ENCODE data around the gene SCAP. TPM values are rescaled to one million over a fixed set of nuclear protein-coding genes. Genes with fewer than 3 reads are reported as not detected.
A peak's percentile ranks its signal among the peaks of the same experiment; 100 is the strongest.

The SCAP gene
- total RNA-seq, 1 donor from 2014 or later: 44.4 TPM

DNA sequence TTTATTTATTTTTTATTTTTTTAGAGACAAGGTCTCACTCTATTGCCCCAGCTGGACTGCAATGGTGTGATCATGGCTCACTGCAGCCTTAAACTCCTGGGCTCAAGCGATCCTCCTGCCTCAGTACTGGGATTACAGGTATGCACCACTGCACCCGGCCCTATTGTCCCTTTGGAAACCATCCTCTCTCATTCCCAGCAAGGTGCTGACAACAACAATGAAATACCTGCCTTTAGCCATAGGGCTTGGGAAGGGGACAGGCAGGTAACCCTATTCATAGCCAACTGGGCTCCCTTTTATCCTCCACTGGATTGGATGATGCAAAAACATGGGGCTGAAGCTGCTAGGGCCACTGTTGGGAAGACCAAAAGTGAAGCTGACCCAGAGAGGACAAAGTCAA lies 43.1 kb downstream of the SCAP start:
- DNase-seq (ENCODE audit: low read depth, low spot score): no peak

DNA sequence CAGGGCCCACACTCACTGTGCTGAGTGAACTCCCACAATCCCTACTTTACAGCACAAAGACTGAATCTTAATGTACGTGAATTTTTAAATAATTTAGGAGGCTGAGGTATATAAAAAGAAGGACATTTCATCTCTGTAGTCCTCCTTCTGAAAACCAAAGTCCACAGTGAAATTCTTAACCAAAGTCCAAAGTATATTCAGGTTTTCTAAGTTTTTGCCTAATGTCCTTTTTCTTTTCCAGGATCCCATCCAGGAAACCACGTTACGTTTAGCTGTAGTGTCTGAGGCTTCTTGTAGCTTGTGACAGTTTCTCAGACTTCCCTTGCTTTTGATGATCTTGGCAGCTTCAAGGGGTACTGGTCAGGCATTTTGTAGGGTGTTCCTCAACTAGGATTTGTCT lies 44.5 kb downstream of the SCAP start:
- DNase-seq (ENCODE audit: low read depth, low spot score): no peak

DNA sequence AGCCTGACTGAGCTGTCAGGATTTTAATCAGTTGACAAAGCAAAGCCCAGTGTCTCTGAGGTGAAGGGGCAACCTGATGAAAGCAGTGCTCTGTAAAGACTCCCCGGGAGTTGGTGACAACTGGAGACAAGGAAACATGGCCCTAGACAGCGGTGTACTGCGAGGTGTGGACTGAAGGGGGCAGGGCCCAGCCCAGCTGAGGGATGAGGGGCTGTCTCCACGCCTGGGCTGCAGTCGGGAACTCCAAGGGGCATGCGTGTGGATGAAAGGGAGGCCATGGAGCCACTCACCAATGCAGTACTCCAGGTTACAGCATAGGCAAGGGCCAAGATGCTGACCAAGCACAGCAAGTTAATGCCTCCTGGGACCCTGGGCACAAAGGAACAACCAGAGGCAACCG lies 45.1 kb downstream of the SCAP start:
- no peak for DNase-seq (ENCODE audit: low read depth, low spot score)

DNA sequence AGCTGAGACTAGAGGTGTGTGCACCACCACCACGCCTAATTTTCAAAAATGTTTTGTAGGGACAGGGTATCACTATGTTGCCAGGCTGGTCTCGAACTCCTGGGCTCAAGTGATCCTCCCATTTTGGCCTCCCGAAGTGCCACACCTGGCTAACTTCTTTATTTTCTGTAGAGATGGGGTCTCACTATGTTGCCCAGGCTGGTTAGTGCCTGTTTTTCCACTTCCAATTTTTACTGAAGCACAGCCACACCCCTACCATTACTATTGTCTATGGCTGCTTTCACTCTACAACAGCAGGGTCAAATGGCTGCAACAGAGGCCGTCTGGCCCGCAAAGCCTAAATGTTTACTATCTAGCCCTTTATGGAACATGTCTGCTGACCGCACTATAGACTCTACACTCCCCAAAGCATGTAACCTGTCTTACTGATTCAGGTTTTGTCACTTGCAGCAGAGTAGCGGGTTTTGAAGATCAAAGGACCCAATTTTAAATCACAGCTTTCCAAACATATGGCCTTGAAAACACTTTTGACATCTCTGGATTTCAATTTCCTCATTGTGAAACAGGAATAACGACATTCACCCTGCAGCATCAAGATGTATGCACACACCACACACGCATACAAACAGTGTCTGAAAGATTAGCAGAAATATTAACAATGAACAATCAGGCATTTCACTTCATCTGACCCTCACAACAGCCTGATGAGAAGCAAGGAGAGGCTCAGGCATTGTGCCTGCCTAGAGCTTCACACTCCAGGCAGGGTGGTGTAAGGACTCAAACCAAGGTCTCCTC lies 46.1 kb downstream of the SCAP start:
- DNase-seq (ENCODE audit: low read depth, low spot score): no peak

DNA sequence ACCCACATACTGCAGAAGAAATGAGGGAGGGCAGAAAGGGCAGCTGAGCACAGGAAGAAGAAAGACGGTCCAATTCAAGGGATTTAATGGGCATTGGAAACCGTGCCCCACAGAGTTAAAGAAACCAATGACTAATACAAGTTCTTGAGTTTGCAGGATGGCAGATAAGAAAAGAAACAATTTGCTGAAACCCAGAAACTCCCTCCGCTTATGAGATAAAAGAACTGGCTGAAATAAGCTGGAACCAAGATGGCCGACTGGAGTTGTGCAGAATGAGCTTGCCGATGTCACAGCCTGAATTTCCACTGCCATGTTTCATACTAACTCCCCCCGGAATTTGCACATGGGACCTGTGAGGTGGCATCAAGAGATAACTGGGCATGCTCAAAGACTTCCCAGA lies 47.1 kb downstream of the SCAP start:
- DNase-seq (ENCODE audit: low read depth, low spot score): no peak

DNA sequence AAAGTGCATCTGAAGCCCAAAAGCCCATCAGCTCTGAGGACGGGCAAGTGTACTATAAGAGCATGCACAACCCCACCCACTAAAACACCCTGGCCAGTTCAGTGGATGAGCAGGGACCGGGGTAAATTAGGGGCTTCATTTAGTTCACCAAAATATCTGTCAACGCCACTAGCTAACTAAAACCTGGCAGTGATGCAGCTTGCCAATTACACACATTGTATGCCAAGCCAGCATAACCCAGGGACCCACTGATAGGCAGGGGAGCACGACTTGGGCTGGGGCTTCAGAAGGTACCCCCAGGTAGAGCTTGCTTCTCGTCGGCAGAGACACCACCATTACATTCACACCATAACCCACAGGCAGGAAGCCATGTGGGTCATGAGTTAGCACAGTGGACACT lies 47.9 kb downstream of the SCAP start:
- DNase-seq (ENCODE audit: low read depth, low spot score): no peak

DNA sequence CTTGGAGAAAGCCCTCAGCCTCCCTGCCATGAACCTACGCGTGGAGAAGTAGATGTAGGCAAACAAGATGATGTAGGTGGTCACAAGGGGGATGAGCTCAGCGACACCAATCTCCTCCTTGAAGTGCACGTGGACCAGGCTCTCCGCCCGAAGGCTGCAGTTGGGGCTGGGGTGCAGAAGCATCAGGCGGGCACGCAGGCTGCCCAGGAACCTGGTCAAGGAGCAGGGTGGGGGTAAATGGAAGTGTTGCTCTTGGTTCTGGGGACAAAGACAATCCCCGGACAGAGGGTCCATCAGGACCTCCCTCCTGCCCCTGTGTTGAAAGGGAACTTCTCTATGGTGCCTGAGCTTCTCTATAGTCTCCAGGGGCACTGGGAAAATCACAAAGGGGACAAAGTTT lies 49.8 kb downstream of the SCAP start:
- no peak for DNase-seq (ENCODE audit: low read depth, low spot score)

DNA sequence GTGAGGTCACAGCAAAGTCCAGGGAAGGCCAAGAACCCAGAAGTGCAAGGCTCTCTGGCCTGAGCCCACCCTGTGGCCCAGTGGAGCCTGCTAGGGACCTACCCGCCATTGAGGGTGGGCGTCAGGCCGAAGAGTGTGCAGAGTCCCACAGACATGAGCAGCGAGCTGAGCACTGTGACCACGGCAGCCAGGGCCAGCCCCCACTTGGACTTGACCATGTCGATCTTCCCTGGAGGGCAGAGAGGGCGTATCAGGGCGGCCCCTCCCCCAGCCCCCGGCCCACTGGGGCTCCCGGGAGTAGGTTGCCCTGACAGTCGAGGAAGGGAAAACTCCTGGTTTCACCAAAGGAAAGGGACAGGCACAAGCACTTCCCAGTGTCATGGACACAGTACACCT lies 50.4 kb downstream of the SCAP start:
- no peak for DNase-seq (ENCODE audit: low read depth, low spot score)

DNA sequence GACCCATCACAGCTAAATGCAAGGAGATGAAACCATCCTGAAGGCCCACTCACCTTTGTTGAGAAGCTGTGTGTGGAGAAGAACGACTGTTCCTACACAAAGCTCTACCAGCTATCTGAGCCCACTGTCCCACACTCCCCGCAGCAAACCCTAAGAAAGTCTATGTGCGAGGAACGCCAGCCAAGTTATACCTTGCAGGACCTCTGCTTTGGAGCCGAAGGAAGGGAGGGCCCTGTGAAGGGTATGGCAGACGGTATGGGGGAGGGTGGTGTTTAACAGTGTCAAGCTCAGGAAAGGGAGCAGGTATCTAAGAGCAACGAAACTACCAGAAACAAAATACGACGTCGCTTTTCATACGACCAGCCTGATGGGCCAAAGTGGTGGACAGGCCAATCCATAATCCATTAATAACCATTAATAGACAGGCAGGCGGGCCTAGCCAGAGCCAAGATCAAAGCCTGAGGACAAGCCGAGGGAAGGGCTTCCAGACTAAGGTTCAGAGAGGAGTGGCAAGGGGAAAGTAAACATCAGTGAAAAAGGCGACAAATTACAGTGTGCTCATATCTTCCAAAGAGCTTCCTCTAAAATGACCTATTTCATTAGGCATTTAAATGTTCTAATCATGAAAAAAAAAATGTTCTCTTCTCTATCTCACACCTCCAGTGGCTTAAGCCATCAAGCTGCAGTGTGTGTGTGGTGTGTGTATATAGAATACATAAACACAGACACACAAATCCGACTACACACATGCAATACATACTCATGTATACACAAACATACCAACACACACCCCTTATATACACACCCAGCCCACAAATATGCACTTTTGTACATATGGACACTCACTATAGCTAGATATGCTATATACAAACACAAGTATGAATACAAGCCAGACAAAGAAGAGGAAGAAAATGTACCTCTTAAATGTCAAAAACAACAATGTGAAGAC lies 51.0 kb downstream of the SCAP start:
- no peak for DNase-seq (ENCODE audit: low read depth, low spot score)

DNA sequence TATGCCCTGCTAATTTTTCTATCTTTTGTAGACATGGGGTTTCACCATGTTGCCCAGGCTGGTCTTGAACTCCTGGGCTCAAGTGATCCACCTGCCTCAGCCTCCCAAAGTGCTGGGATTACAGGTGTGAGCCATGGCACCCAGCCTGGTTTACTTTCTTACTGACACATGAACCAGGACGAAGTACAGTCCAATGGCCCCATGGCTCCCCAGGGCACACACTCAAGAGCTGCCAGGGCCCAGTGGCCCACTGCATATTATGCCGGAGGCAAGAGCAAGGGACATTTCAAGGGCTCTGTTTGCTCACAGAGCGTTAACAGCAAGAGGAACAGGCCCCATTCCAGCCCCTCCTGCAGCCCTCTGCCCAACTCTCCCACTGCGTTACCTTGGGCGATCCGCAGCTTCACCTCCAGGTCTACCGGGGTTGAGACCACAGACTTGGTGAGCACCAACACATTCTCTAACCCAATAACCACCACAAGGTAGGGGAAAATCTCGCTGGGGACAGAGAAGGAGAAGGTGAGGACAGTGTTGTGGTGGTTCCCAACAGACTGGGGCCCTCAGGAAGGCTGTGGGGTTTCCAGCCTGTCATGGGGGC lies 52.1 kb downstream of the SCAP start:
- no peak for DNase-seq (ENCODE audit: low read depth, low spot score)

DNA sequence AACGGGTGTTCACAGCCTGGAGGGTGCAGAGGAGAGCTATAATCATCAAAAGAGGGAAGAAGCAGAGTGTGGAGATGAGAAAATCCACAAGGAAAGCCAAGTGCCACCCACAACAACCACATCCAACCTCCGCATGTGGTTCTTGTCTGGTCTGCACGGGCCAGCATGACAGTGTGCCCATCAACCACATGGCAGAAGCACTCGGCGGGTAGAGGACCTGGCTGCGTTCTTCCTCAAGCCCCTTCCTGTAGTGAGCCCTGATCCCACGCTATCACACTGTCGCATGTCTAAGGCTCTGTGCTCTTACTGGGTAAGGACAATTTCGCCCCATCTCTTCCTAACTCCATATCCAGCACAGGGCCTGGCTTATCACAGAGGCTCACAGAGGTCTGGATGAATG lies 53.0 kb downstream of the SCAP start:
- no peak for DNase-seq (ENCODE audit: low read depth, low spot score)

DNA sequence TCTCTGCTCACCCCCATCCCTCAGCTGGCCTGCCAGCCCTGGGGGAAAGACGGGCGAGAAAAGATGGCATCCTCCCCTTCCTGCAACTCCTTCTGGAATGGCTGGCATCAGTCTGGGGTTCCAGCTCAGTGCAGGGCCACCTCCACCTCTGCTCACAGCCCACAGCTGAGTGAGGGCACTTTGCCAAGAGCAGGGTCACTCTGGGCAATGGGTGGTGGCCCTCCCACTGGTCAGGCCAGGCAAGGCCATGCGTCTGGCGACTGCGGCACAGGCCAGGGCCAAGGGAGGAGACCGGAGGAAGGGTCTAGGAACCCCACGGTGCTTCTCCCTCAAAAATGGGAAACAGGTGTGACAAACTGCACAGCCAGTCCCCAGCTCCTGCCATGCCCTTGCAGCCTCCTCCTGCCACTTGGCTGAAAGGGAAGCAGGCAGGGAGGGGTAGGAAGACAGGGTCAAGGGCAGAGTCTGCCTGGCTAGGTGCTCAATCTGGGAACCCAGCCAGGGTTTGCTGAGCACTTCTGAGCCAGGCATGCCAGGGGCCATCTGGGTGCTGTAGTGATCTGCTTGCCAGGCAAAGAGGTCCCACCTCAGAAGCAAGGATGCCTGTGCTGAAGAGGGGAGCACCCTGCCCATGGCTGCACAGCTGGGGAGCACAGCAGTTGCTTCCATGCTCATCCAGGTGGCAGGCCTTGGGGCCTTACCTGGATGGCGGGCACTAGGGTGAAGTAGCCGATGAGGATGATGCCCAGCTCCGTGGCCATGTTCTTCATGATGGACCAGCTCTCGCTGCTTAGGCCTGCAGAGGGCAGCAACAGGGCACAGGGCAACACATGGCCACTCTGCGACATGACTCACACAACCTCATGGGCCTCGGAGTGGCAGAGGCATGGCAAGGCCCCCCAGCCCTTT lies 53.7 kb downstream of the SCAP start:
- no peak for DNase-seq (ENCODE audit: low read depth, low spot score)

DNA sequence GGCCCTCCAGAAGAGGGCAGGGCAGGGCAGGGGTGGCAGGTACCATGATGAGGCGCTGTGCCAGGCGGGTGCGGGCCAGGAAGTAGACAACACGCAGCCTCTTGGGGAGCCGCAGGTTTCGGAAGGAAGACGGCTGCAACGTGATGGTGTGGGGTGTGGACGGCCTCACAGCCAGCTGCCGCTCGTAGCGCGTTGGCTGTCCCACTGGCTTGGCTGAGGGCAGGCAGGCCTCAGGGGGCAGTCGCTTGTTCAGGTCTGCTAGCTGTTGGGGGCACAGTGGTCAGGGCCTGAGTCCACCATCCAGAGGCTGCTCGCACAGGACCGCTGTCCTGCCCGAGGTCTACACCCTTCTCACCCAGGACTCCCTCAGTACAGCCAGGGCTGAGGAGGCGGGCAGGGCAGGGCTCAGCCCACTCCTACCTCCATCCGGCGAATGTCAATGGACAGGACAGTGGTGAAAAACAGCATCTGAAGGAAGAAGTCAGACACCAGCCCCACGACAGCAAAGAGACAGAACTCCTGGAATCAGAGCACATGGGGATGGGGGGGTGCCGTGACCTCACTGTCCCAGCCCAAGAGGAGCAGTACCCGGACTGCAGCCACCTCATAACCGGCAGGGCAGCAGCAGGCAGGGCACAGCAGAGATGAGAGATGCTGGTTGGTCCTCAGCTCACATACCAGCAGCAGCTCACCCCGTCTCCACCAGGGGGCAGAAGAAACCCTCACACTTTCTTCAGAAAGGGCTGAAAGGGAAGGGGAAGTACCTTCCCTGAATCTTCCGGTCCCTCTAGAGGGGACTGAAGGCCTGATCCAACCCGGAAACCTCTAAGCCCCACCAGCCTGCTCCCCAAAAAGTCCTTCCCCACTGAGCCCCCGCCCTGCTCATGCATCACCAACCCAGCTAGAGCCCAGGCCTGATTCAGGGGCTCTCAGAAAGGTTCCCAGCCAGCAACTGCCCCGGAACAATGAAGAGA lies 54.9 kb downstream of the SCAP start:
- peak; percentile 63 for DNase-seq (ENCODE audit: low read depth, low spot score)

DNA sequence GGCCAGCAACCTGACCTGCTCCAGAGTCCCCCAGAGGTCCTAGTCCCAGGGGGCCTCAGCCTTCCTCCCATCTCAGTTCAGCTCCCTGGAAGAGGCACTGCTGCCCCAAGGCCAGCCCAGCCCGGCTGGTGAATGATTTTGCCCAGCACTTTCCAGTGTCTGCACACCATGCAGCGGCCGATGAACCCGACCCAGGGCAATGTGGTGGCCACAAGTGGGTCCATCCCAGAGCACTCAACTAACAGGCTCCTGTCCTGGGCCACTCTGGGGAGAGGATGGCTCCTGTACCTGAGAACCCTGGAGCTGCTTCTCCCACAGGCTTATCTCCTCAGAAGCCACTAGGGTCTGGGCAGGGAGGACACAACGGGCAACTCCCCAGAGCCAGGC lies 55.7 kb downstream of the SCAP start:
- no peak for DNase-seq (ENCODE audit: low read depth, low spot score)

DNA sequence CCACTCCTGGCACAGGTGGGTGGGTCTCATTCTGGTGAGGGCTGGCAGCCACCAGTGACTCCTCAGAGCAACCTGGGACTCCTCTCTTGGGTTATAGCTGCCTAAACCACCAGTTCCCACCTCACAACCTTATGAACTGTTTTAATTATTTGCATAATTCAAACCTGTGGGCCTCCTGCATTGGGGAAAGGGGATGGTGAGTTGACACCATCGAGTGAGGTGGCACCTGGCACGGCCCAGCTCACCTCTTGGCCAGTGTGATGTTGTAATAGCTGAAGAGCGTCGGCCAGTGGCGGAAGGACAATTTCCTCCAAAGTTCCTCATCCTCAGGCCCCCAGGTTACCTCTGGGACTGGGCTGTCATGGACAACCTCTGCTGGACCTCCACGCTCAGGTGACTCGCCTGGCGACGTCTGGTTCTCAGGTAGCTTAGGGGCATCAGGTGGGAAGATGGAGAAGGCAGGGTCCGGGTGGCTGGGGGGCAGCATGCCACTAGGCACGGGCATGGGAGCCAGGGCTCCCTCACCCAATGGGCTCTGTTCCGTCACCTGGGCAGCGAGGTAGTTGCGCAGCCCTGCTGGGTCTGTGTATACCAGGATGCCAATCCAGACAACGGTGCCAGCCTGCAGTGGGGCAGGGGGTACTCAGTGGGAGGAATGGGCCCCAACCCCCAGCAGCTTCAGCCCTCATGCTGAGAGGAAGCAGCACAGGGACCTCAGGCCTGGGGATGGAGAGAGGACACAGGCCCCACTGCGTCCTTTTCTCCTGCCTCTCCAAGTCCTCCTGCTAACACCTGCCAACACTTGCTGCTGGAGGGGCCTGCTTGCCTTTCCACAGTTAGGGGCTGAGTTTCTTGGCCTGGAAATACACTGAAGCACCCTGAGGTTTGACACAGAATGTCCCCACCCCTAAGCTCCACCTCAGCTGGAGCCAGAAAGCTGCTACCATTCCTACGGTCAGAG lies 56.4 kb downstream of the SCAP start:
- no peak for DNase-seq (ENCODE audit: low read depth, low spot score)

DNA sequence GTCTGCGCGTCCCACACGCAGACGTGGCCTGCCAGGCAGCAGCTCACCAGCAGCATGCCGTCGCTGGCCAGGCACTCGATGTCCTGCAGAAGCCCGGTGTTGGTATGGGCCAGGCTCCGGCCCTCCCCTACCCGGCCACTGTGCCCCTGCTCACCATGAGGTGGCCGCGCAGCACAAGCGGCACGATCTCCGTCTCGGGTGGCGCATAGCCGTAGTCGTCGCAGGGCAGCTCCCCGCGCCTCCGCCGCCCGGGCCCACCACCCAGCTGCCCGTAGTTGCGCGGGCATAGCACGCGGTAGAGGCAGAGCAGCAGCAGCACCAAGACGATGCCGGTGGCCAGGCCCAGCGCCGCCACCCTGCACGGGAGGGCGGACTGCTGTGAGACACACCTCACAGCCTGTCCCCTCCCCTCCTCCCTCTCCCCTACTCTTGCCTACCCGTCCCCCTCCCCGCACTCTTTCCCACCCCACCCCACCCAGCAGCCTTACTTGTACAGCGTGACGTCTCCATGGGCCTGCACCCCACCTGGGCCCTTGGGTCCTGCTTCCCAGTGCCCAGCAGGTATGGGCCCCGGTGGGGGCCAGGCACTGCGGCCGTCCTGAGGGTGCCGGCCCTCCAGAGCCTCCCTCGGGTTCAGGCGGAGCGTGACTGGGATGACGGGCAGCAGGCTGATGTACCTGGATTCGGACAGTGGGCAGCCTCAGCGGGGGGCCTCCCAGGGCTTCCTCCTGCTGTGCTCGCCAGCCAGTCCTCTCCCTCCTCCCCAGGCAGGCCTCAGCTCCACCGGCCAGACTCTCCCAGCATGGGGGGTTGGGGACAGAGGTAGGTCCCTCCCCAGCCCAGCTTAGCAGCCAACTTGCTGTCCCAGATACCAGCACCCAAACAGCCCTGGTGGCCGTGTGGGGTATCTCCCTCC lies 57.3 kb downstream of the SCAP start:
- no peak for DNase-seq (ENCODE audit: low read depth, low spot score)

DNA sequence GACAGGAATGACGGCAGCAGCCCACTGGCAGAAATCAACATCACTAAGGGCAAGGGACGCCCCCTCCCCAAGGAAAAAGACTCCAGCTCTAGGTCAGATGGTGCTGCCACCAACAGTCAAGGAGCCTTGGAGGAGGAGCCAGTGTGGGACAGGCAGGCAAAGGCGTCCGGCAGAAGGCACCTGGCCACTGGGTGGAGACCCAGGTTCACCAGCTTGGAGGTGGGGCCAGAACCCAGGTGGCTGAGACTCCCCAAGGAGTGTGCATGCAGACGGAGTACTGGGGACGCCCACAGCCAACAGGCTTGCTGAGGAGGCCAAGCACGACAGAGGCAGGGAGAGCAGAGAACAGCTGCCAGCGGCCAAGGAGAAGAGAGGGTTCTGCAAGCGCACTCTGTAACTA lies 59.7 kb downstream of the SCAP start:
- no peak for DNase-seq (ENCODE audit: low read depth, low spot score)

Measured in pulmonary artery endothelial cell (primary cell).